Suppressor macrophage (primary cell): ENCODE measurements around the gene EFEMP2.

ENCODE experiments used
- DNase-seq, 4 experiments: peaks; one replicate each; pipeline ENCODE4 v3.0.0-alpha.2; 2020 to 2022

EFEMP2 gene

DNA sequence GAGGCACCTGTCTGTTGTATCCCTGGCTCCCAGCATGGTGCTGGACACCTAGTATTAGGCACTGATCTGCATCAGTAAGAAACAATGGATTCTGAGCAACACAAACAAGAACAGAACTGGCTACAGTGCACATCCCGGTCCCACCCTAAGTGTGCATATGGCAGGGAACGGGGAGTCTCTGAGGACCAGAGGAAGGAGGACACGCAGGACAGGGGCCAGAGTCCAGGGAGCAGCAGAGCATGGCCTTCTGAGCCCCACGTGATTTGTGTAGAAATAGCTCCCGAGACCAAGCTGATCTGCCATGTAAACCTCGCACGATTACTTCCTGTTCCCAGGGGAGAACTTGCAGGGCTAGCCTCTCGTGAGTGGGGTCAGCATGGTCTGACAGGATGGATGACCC, 51.5 kb downstream of the EFEMP2 start:
- DNase-seq, result peak; percentile 53 to 75 (median 72)

DNA sequence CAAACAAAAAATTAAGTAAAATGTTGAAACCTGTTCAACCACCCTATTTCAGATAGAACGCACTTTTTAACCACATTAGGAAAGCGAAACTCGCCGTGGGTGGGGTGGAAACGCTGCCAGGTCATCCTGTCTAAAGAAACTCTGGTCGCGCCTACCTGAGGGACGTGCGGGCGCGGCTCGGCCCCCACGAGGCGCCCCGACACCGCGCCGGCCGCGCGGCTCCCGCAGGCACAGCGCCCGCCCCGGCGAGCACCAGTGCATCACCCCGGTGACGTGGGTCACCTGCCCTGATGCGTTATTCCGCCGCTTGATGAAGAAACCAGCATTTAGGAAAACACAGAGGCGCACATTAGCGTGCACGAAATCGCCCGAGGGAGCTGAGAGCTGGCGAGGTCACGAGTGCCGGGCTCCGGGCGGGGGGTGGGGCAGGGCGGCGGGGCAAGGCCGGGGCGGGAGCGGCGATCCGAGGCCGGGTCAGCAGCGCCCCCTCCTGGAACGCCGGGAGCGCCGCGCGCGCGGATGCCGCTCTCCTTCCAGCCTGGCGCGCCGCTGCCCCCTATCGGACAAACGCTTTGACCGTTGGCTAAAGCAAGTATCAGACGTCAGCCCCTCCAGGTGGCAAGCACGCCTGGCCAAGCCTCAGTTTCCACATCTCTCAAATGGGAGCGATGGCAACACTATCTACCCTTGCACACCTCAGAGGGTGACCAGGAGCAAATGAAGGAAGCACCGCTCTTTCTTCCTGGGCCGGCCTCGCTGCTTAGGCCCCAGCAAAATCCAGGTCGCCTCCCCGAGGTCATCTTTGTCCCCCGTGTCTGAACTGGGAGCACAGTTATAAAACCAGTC, 54.5 kb downstream of the EFEMP2 start:
- DNase-seq, result peak; percentile 94 to 98 (median 97)

DNA sequence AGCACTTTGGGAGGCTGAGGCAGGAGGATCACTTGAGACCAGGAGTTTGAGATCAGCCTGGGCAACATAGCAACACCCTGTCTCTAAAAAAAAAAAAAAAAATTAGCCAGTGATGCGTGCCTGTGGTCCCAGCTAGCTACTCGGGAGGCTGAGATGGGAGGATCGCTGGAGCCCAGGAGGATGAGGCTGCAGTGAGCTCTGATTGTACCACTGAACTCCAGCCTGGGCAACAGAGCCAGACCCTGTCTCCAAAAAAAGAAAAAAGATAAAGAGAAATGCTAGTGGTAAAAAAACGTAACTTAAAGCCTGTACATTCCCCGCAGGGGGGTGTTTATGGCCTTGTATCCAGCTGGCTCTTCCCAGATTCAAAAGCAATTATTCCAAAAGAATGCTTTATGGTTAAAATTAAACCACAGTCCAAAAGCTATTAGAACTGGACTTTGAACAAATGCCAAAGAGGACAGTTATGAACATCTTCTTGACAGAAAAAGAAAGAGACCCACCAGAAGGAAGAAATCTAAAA, 55.2 kb downstream of the EFEMP2 start:
- no peak for DNase-seq

DNA sequence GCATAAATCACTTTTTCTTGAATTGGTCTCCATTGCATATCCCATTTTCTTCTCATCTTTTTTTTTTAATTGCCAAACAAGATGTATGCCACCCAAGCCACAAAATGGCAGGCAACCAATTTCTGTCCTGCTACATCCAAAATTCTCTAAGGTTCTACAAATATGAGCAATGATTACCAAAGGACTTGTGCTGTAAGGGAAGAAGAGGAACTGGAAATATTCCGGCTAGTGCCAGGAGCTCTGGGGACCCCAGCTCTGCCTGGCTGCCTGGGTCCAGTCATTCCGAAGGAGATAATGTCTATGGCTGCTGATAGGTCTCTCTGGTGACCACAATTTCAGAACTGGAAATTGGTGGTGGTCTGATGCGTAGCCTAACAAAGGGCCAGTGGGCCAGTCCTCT, 55.9 kb downstream of the EFEMP2 start:
- DNase-seq, result peak in 3 of 4 experiments; percentile 58 to 62 (median 62)
